Epithelial cell of alveolus of lung (primary cell): ENCODE measurements around the gene GSTO1. TPM values are rescaled to one million over a fixed set of nuclear protein-coding genes. Genes with fewer than 3 reads are reported as not detected.

Experiments
- total RNA-seq: library from RNA; depleted of rRNA; stranded (reverse); fragments of >200 nt; gene quantifications from 2 replicates; pipeline ENCODE4 v1.2.1, GENCODE V29; 2015

Gene GSTO1
- 198 and 338 TPM in 2 replicates for total RNA-seq

GRCh38 chr10:104254493-104255310, at the start of gene GSTO1:
Gene GSTO1, plus strand, starts transcription at chr10:104254892. Its CDS starts 37 bp downstream, at chr10:104254929.

GRCh38 chr10:104231784-104232612, 22.7 kb upstream of the GSTO1 start, which contains the start of gene CFAP43:
Gene CFAP43, minus strand, starts transcription at chr10:104232364. Its CDS starts 118 bp downstream, at chr10:104232246.

GRCh38 chr10:104268713-104269645, 14.3 kb downstream of the GSTO1 start, which contains the start of gene GSTO2:
Gene GSTO2, plus strand, starts transcription at chr10:104269184. Its CDS starts 5,732 bp downstream, at chr10:104274916.

Other genes starting within 250 kb of the GSTO1 start
- 1.0 and 7.5 TPM in 2 replicates for gene COL17A1, start 169.0 kb upstream of the GSTO1 start, total RNA-seq
- 7.4 and 8.9 TPM in 2 replicates for gene SFR1, start 132.7 kb upstream of the GSTO1 start, total RNA-seq
- 1.0 TPM in 1 of 2 replicates, not detected in the other for gene CFAP43, start 22.5 kb upstream of the GSTO1 start, total RNA-seq
- gene GSTO2, start 14.3 kb downstream of the GSTO1 start, total RNA-seq = 8.9 and 18.4 TPM in 2 replicates
- 49.5 and 59.3 TPM in 2 replicates for gene ITPRIP, start 83.6 kb downstream of the GSTO1 start, total RNA-seq
- gene CFAP58, start 98.9 kb downstream of the GSTO1 start, total RNA-seq = 0.65 and 1.2 TPM in 2 replicates